HepG2 (cell line): ENCODE data around the gene ART5. TPM values are rescaled to one million over a fixed set of nuclear protein-coding genes. Genes with fewer than 3 reads are reported as not detected.

ENCODE experiments used
- ATAC-seq: fragments of 200-7000 bp; cut with Tn5 transposase; 3 replicates; pipeline ENCODE4 v1.9.1; 2020; ENCODE audit warnings: mild to moderate bottlenecking, moderate library complexity
- BruUV-seq: library from RNA; stranded (reverse); fragments of 400-500 nt; replicated peaks from 2 replicates; lab custom pipeline; 2021; lab: Mats Ljungman, UMichigan
- CTCF ChIA-PET: fragments of 300-600 bp; formaldehyde crosslinking; extraction: SDS; loops from one replicate; lab custom pipeline; 2021; ENCODE audit warnings: low total read pairs, inconsistent platforms, low intra/inter-chr PET ratio; lab: Yijun Ruan, JAX
- POLR2A ChIA-PET: fragments of 350-600 bp; sonication (Branson Sonifier 250); formaldehyde crosslinking; loops from one replicate; lab custom pipeline; 2020; ENCODE audit warnings: antibody characterized with exemption, inconsistent platforms; lab: Yijun Ruan, JAX
- DNase-seq: peaks from one replicate; pipeline ENCODE4 v3.0.0-alpha.2; 2015; ENCODE audit warnings: low spot score
- FAIRE-seq: peaks from 3 replicates; lab custom pipeline; 2011; peaks lifted over from hg19 to GRCh38; lab: Jason Lieb, UNC
- H2AFZ ChIP-seq: one replicate; pipeline ENCODE4 v1.6.1; 2011; ENCODE audit warnings: low read length, inconsistent platforms
- H3K27ac ChIP-seq: fragments of 300-600 bp; 3 replicates; pipeline ENCODE4 v1.8.0; 2011; ENCODE audit warnings: mixed run types, mild to moderate bottlenecking, mixed read lengths, low read length, inconsistent platforms; ENCODE audit not compliant: insufficient read depth; ENCODE audit errors: extremely low read length
- H3K27me3 ChIP-seq, 2 experiments: fragments of 200-600 bp in 1 of 2; 2 replicates in 1 of 2; 3 replicates in 1 of 2; pipeline versions ENCODE4 v1.6.0 to v1.8.0; 2011; ENCODE audit warnings: low read length in 2 of 2, mild to moderate bottlenecking in 2 of 2, moderate library complexity in 2 of 2, inconsistent platforms in 1 of 2; ENCODE audit not compliant: insufficient read depth in 2 of 2, control insufficient read depth in 1 of 2
- H3K36me3 ChIP-seq, 2 experiments: fragments of 200-600 bp in 1 of 2; replicated peaks in 1 of 2; 2 replicates in 1 of 2; 3 replicates in 1 of 2; pipeline versions ENCODE4 v1.5.1 to v1.8.0; 2011; ENCODE audit warnings: low read length in 2 of 2, inconsistent platforms in 1 of 2; ENCODE audit not compliant: insufficient read depth in 2 of 2, control insufficient read depth in 1 of 2
- H3K4me1 ChIP-seq: 2 replicates; pipeline ENCODE4 v1.5.1; 2012; ENCODE audit warnings: low read length, inconsistent platforms; ENCODE audit not compliant: insufficient read depth
- H3K4me2 ChIP-seq: 2 replicates; pipeline ENCODE4 v1.6.0; 2011; ENCODE audit warnings: low read depth, low read length, inconsistent platforms
- H3K4me3 ChIP-seq, 3 experiments: fragments of 200-600 bp in 1 of 3; sonication (generic), shearing (Covaris generic) in 1 of 3; replicated peaks in 1 of 3; 2 replicates each; pipeline ENCODE4 v1.5.1; 2011 to 2016; ENCODE audit warnings: low read length in 3 of 3, inconsistent platforms in 2 of 3, low read depth in 2 of 3, mild to moderate bottlenecking in 2 of 3, control low read depth in 1 of 3, mixed read lengths in 1 of 3; ENCODE audit not compliant: insufficient read depth in 1 of 3
- H3K79me2 ChIP-seq: one replicate; pipeline ENCODE4 v1.6.1; 2011; ENCODE audit warnings: low read length, inconsistent platforms; ENCODE audit not compliant: insufficient read depth
- H3K9ac ChIP-seq: 2 replicates; pipeline ENCODE4 v1.6.0; 2011; ENCODE audit warnings: mild to moderate bottlenecking, low read depth, low read length, inconsistent platforms; ENCODE audit not compliant: insufficient read depth
- H3K9me3 ChIP-seq: 2 replicates; pipeline ENCODE4 v1.5.1; 2012; ENCODE audit warnings: mild to moderate bottlenecking, low read length
- H4K20me1 ChIP-seq: 2 replicates; pipeline ENCODE4 v1.6.0; 2011; ENCODE audit warnings: inconsistent platforms, mild to moderate bottlenecking, low read length, moderate library complexity; ENCODE audit not compliant: insufficient read depth
- AHR ChIP-seq: IDR thresholded peaks from 2 replicates; pipeline ENCODE4 v1.6.1; 2018; ENCODE audit warnings: missing genetic modification reagents, missing compliant biosample characterization
- CBX5 ChIP-seq: sonication (generic); formaldehyde crosslinking; IDR thresholded peaks from 2 replicates; pipeline ENCODE4 v1.4.0; 2020; ENCODE audit warnings: missing genetic modification reagents, borderline replicate concordance
- CEBPB ChIP-seq: IDR thresholded peaks from 2 replicates; pipeline ENCODE4 v1.6.1; 2011; ENCODE audit warnings: low read depth, low read length, improper control_type of control experiment, borderline replicate concordance
- CHD2 ChIP-seq: IDR thresholded peaks from 2 replicates; pipeline ENCODE4 v1.6.1; 2011; ENCODE audit warnings: low read depth, low read length, improper control_type of control experiment
- CREB1 ChIP-seq, 2 experiments: fragments of 450-650 bp in 1 of 2; IDR thresholded peaks; 2 replicates each; pipeline ENCODE4 v1.6.1; 2016 to 2017; ENCODE audit warnings: control low read depth in 1 of 2, mild to moderate bottlenecking in 1 of 2, missing compliant biosample characterization in 1 of 2, missing genetic modification characterization in 1 of 2
- EHMT2 ChIP-seq: fragments of 200-600 bp; sonication (generic); IDR thresholded peaks from 2 replicates; pipeline ENCODE4 v1.7.0; 2017; ENCODE audit warnings: antibody characterized with exemption, low read depth, low read length, borderline replicate concordance
- HDAC1 ChIP-seq: sonication (generic); formaldehyde crosslinking; IDR thresholded peaks from 2 replicates; pipeline ENCODE4 v1.5.1; 2020; ENCODE audit warnings: mild to moderate bottlenecking, missing genetic modification reagents
- MXD4 ChIP-seq: IDR thresholded peaks from 2 replicates; pipeline ENCODE4 v1.6.1; 2016; ENCODE audit warnings: mild to moderate bottlenecking, missing biosample characterization, missing genetic modification reagents
- RFX1 ChIP-seq: fragments of 450-650 bp; IDR thresholded peaks from 2 replicates; pipeline ENCODE4 v1.6.1; 2017
- SIX1 ChIP-seq: sonication (generic); formaldehyde crosslinking; IDR thresholded peaks from 2 replicates; pipeline ENCODE4 v1.4.0; 2020; ENCODE audit warnings: missing genetic modification reagents, borderline replicate concordance
- ZFP36L2 ChIP-seq: sonication (generic); formaldehyde crosslinking; IDR thresholded peaks from 2 replicates; pipeline ENCODE4 v1.4.0; 2020; ENCODE audit warnings: missing genetic modification reagents
- ZNF20 ChIP-seq: sonication (generic); formaldehyde crosslinking; IDR thresholded peaks from 2 replicates; pipeline ENCODE4 v1.4.0; 2020; ENCODE audit warnings: mild to moderate bottlenecking, moderate library complexity, missing genetic modification reagents
- ZNF256 ChIP-seq: sonication (generic); formaldehyde crosslinking; conservative IDR thresholded peaks from 2 replicates; pipeline ENCODE4 v1.4.0; 2020; ENCODE audit warnings: missing genetic modification reagents
- ZNF549 ChIP-seq: sonication (generic); formaldehyde crosslinking; IDR thresholded peaks from 2 replicates; pipeline ENCODE4 v1.5.0; 2020; ENCODE audit warnings: missing genetic modification reagents
- ZNF878 ChIP-seq: sonication (generic); formaldehyde crosslinking; IDR thresholded peaks from 2 replicates; pipeline ENCODE4 v1.8.1; 2023; ENCODE audit warnings: mild to moderate bottlenecking, missing genetic modification reagents, moderate library complexity
- WGBS: methylation state at CpG from one replicate; pipeline ENCODE4 v1.1.6; 2017; ENCODE audit warnings: low lambda C conversion rate; 5-methylcytosine and 5-hydroxymethylcytosine counted together
- in situ Hi-C: cut with HindIII; loops from 2 replicates; pipeline ENCODE4 v1.10.0; 2017; ENCODE audit warnings: low pct_unique_long_range_greater_than_20kb; ENCODE audit not compliant: extremely low pct_ligation_motif_present
- intact Hi-C: fragments of 100-400 bp; cut with micrococcal nuclease; formaldehyde crosslinking; loops from one replicate; pipeline ENCODE4 v1.10.0; 2022; ENCODE audit not compliant: unreplicated experiment
- polyA plus RNA-seq, 8 experiments: library from polyadenylated mRNA; depleted of rRNA in 3 of 8; stranded (reverse) in 7 of 8; unstranded in 1 of 8; fragments of >200 nt; fragmentation: Illumina TruSeq in 4 of 8; extraction: Trizol in 4 of 8; gene quantifications; 2 replicates each; pipeline versions ENCODE4 v1.2.1 to v1.2.3, GENCODE V29; 2011 to 2016; ENCODE audit warnings: low read depth in 4 of 8, missing spikeins in 1 of 8, mixed read lengths in 1 of 8; ENCODE audit not compliant: insufficient read depth in 1 of 8
- total RNA-seq, 5 experiments: library from RNA; depleted of rRNA; stranded (reverse); fragments of >200 nt; fragmentation: Illumina TruSeq; extraction: Trizol; gene quantifications; 2 replicates each; pipeline ENCODE4 v1.2.3, GENCODE V29; 2016; ENCODE audit warnings: low read depth in 1 of 5
- TF ChIP-seq, protein P1 (sequence below): sonication (generic); formaldehyde crosslinking; IDR thresholded peaks from 2 replicates; pipeline ENCODE4 v1.5.1; 2020; ENCODE audit warnings: missing genetic modification reagents, mild to moderate bottlenecking, borderline replicate concordance

The ART5 gene
- total and polyA plus RNA-seq, 2 of the 13 experiments (the other 11 are each of a cell fraction or from before 2014, with no cell fraction given), result 0.55 to 0.93 TPM

DNA sequence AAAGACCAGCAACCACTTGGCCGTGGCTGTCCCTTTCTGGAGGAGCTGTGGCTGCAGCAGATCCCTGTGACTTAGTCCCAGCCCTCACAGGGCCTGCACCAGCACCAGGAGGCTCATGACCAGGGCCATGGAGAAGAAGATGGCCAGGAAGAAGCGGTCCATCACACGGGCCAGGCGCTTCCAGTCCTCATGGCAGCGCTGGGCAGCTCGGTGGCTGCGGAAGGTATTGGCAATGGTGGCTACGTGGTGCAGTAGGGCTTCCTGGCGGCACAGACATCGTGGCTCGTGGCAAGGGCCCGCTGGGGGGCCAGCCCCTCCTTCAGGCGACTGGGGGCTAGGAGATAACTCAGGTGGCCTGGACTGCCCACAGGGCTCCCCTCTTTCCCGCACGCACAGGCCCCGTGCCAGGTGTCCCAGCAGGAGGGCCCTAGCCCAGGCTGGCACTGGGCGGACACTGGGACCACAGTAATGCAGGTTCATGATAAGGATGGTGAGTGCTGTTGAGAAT lies 24.3 kb upstream of the ART5 start:
- in situ Hi-C loops, result no loop called here
- no peak for ATAC-seq
- H3K27me3 ChIP-seq, result 0 out of 5 replicates have a peak, but pooled peaks cover under 1 to 4% of the 10 kb centered on the region in 2 experiments
- 95% methylated on average over 8 of the region's 17 CpGs for WGBS
- TF ChIP-seq RFX1 (no peak), ZNF20 (CRISPR knock-in tag) (no peak), CBX5 (no peak), ZNF256 (CRISPR knock-in tag) (no peak), HDAC1 (CRISPR knock-in tag) (no peak), EHMT2 (no peak), ZFP36L2 (CRISPR knock-in tag) (no peak), SIX1 (CRISPR knock-in tag) (no peak), ZNF878 (no peak), MXD4 (no peak), CHD2 (no peak), ZNF549 (no peak), CREB1 (IDR thresholded peaks at IDR 0.05) (no peak), CREB1 (CRISPR knock-in tag; IDR thresholded peaks at IDR 0.05) (no peak), CEBPB (no peak), AHR (no peak)
- TF ChIP-seq, protein P1, sequence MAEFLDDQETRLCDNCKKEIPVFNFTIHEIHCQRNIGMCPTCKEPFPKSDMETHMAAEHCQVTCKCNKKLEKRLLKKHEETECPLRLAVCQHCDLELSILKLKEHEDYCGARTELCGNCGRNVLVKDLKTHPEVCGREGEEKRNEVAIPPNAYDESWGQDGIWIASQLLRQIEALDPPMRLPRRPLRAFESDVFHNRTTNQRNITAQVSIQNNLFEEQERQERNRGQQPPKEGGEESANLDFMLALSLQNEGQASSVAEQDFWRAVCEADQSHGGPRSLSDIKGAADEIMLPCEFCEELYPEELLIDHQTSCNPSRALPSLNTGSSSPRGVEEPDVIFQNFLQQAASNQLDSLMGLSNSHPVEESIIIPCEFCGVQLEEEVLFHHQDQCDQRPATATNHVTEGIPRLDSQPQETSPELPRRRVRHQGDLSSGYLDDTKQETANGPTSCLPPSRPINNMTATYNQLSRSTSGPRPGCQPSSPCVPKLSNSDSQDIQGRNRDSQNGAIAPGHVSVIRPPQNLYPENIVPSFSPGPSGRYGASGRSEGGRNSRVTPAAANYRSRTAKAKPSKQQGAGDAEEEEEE (CRISPR knock-in tag), result no peak
- CTCF ChIA-PET, result no interaction called here
- no peaks in the 10 kb centered on the region for H4K20me1 ChIP-seq
- H3K36me3 ChIP-seq, result peaks cover 0 to 1% of the 10 kb centered on the region in 2 experiments; a peak in 3 of 5 replicates
- no peak overlapping the region for H3K4me2 ChIP-seq
- DNase-seq, result no peak
- H3K4me3 ChIP-seq, result no peak overlapping the region
- no peak overlapping the region for H3K9ac ChIP-seq
- no peaks in the 10 kb centered on the region for H3K79me2 ChIP-seq
- H2AFZ ChIP-seq, result no peak overlapping the region
- H3K27ac ChIP-seq, result no peak overlapping the region
- no peaks in the 10 kb centered on the region for H3K9me3 ChIP-seq
- no TSS peak for BruUV-seq
- FAIRE-seq, result no peak
- intact Hi-C loops, result no loop called here
- H3K4me1 ChIP-seq, result no peaks in the 10 kb centered on the region
- POLR2A ChIA-PET, result no interaction called here
